ENCODE data around the gene CD82. TPM values are rescaled to one million over a fixed set of nuclear protein-coding genes. Genes with fewer than 3 reads are reported as not detected.

Gene CD82
- total and polyA plus RNA-seq, 4 donors, result 21.6 to 54.4 (median 40.2) TPM

Small RNAs within 50 kb of the gene (small RNA-seq; reads per million reads assigned to genes)
- gene AC104010.1 (ENCODE audit: low replicate concordance), result not detected

Other genes with a start within 250 kb of the CD82 start
- gene TSPAN18, start 161.3 kb downstream of the CD82 start, total RNA-seq, result 10 to 100 TPM; 23.3 to 49.1 TPM
- gene TSPAN18, start 161.3 kb downstream of the CD82 start, polyA plus RNA-seq (ENCODE audit: insufficient read length in 2 of 2), result 10 to 100 TPM; 72.6 to 87.2 TPM

All from spinal cord (tissue), 4 donors.